ENCODE results near the gene PLEKHG2. TPM values are rescaled to one million over a fixed set of nuclear protein-coding genes. Genes with fewer than 3 reads are reported as not detected.
A peak's percentile ranks its signal among the peaks of the same experiment; 100 is the strongest.

PLEKHG2 gene, protein sequence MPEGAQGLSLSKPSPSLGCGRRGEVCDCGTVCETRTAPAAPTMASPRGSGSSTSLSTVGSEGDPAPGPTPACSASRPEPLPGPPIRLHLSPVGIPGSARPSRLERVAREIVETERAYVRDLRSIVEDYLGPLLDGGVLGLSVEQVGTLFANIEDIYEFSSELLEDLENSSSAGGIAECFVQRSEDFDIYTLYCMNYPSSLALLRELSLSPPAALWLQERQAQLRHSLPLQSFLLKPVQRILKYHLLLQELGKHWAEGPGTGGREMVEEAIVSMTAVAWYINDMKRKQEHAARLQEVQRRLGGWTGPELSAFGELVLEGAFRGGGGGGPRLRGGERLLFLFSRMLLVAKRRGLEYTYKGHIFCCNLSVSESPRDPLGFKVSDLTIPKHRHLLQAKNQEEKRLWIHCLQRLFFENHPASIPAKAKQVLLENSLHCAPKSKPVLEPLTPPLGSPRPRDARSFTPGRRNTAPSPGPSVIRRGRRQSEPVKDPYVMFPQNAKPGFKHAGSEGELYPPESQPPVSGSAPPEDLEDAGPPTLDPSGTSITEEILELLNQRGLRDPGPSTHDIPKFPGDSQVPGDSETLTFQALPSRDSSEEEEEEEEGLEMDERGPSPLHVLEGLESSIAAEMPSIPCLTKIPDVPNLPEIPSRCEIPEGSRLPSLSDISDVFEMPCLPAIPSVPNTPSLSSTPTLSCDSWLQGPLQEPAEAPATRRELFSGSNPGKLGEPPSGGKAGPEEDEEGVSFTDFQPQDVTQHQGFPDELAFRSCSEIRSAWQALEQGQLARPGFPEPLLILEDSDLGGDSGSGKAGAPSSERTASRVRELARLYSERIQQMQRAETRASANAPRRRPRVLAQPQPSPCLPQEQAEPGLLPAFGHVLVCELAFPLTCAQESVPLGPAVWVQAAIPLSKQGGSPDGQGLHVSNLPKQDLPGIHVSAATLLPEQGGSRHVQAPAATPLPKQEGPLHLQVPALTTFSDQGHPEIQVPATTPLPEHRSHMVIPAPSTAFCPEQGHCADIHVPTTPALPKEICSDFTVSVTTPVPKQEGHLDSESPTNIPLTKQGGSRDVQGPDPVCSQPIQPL (N-terminal part only)
- total RNA-seq (2021) (62.3 to 72.0 TPM (median 63.6 TPM) in 3 replicates), Bru-seq, nascent RNA (percentile 64 among the genes with signal in this experiment)
- long read RNA-seq, experiment 1, partial matches to known transcripts: 6 of 12 reads
- long read RNA-seq, experiment 1, other reads (novel, unspliced or antisense): 6 of 12 reads
- long read RNA-seq, experiment 2, partial matches to known transcripts: 11 of 29 reads
- long read RNA-seq, experiment 2, other reads (novel, unspliced or antisense): 17 of 29 reads
- long read RNA-seq, experiment 3: 0 reads

DNA sequence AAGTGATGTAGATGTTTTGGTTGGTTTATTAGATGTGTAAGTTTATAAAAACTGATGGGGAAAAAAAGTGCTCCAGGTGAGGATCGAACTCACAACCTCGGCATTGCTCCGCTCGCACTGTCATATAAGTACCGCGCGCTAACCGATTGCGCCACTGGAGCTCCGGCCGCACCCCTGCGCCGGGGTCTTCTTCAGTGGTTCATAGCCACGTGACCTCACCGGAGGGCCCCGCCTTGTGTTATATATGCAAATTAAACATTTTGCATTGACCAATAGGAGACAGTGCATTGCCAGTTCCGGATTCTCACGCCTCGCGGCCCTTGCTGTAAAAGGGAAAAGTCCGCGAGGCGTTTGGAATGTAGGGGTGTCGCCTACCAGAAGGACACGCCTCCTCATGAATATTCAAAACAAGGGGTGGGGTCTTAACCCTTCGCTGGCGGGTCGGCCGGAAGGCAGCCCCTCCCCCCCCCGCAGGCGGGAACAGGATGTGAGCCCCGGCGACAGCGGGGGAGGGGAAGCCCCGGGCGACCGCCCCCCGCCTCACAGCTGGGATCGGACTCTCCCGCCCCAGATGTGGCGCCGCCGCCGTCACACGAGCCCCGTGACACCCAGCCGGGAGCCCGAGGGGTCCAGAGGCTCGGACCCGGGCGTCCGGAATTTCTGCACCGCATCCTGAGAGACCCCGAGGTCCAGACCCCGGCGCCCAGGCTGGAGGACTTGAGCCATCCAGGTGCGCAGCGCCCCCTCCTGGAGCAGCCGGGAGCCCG lies at the start of gene PLEKHG2:
TSS of gene PLEKHG2 (plus strand) at position 570 of the 767 bp plus-strand sequence. CDS start 1,418 bp downstream, outside the sequence.
- peaks cover 9% of the 10 kb centered on the region for H3K36me3 Mint-ChIP-seq
- ChIA-PET CTCF (interaction anchor here (0.6 to 2.3 kb wide), 11 partner anchors 11 to 120 kb away, joined by 3 to 43 read pairs (median 4); partner anchors contain the start of genes EID2B, MED29, PAF1 and RPS16), POLR2A (interaction anchor here (0.5 to 2.3 kb wide), 6 partner anchors 9 to 80 kb away, joined by 5 to 11 read pairs (median 7); partner anchors contain the start of genes MED29, PAF1 and RPS16)
- no peaks in the 10 kb centered on the region for H3K9me3 Mint-ChIP-seq
- peak within 1 kb of the TSS; percentile 99 for H3K4me3 Mint-ChIP-seq
- H3K4me1 Mint-ChIP-seq: peaks cover 47% of the 10 kb centered on the region
- H3K27me3 Mint-ChIP-seq (ENCODE audit: low read depth): no peaks in the 10 kb centered on the region
- DNase-seq (ENCODE audit: low spot score): peak; percentile 98
- peak; percentile 64 for ATAC-seq
- H3K27ac Mint-ChIP-seq: peak within 1 kb of the TSS; percentile 84
- TF ChIP-seq NFATC4 (CRISPR knock-in tag; IDR thresholded peaks at IDR 0.05): no peak
- TF ChIP-seq, protein P1, sequence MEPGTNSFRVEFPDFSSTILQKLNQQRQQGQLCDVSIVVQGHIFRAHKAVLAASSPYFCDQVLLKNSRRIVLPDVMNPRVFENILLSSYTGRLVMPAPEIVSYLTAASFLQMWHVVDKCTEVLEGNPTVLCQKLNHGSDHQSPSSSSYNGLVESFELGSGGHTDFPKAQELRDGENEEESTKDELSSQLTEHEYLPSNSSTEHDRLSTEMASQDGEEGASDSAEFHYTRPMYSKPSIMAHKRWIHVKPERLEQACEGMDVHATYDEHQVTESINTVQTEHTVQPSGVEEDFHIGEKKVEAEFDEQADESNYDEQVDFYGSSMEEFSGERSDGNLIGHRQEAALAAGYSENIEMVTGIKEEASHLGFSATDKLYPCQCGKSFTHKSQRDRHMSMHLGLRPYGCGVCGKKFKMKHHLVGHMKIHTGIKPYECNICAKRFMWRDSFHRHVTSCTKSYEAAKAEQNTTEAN (CRISPR knock-in tag; IDR thresholded peaks at IDR 0.05): no peak
- TF ChIP-seq SMAD4 (CRISPR knock-in tag; IDR thresholded peaks at IDR 0.05): 0 out of 2 replicates have a peak, but pooled peaks have one; percentile 17
- TF ChIP-seq CREB1 (CRISPR knock-in tag; IDR thresholded peaks at IDR 0.05): 0 out of 2 replicates have a peak, but pooled peaks have one; percentile 22
- TF ChIP-seq, protein P2, sequence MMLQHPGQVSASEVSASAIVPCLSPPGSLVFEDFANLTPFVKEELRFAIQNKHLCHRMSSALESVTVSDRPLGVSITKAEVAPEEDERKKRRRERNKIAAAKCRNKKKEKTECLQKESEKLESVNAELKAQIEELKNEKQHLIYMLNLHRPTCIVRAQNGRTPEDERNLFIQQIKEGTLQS (CRISPR knock-in tag; conservative IDR thresholded peaks at IDR 0.05): no peak
- no peak; the same call in 1 of the 2 replicates for TF ChIP-seq NFYB (CRISPR knock-in tag; conservative IDR thresholded peaks at IDR 0.05; ENCODE audit: low read depth)
- TF ChIP-seq, protein P3, sequence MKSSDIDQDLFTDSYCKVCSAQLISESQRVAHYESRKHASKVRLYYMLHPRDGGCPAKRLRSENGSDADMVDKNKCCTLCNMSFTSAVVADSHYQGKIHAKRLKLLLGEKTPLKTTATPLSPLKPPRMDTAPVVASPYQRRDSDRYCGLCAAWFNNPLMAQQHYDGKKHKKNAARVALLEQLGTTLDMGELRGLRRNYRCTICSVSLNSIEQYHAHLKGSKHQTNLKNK (CRISPR knock-in tag; IDR thresholded peaks at IDR 0.05): no peak
- TF ChIP-seq MXD4 (CRISPR knock-in tag; IDR thresholded peaks at IDR 0.05; ENCODE audit: borderline replicate concordance): no peak
- no peak for TF ChIP-seq ZNF671 (CRISPR knock-in tag; IDR thresholded peaks at IDR 0.05)
- no peak for TF ChIP-seq ATF1 (CRISPR knock-in tag; IDR thresholded peaks at IDR 0.05)
- TF ChIP-seq IRF2 (CRISPR knock-in tag; IDR thresholded peaks at IDR 0.05; ENCODE audit: borderline replicate concordance, low read depth): no peak
- TF ChIP-seq ELF4 (CRISPR knock-in tag; IDR thresholded peaks at IDR 0.05; ENCODE audit: low read depth): no peak
- TF ChIP-seq, protein P4, sequence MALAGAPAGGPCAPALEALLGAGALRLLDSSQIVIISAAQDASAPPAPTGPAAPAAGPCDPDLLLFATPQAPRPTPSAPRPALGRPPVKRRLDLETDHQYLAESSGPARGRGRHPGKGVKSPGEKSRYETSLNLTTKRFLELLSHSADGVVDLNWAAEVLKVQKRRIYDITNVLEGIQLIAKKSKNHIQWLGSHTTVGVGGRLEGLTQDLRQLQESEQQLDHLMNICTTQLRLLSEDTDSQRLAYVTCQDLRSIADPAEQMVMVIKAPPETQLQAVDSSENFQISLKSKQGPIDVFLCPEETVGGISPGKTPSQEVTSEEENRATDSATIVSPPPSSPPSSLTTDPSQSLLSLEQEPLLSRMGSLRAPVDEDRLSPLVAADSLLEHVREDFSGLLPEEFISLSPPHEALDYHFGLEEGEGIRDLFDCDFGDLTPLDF (CRISPR knock-in tag; IDR thresholded peaks at IDR 0.05): 0 out of 2 replicates have a peak, but pooled peaks have one; percentile 67
- TF ChIP-seq ZNF263 (CRISPR knock-in tag; IDR thresholded peaks at IDR 0.05; ENCODE audit: low read depth): no peak
- no peak for TF ChIP-seq RELA (CRISPR knock-in tag; IDR thresholded peaks at IDR 0.05; ENCODE audit: borderline replicate concordance)
- TF ChIP-seq, protein P5, sequence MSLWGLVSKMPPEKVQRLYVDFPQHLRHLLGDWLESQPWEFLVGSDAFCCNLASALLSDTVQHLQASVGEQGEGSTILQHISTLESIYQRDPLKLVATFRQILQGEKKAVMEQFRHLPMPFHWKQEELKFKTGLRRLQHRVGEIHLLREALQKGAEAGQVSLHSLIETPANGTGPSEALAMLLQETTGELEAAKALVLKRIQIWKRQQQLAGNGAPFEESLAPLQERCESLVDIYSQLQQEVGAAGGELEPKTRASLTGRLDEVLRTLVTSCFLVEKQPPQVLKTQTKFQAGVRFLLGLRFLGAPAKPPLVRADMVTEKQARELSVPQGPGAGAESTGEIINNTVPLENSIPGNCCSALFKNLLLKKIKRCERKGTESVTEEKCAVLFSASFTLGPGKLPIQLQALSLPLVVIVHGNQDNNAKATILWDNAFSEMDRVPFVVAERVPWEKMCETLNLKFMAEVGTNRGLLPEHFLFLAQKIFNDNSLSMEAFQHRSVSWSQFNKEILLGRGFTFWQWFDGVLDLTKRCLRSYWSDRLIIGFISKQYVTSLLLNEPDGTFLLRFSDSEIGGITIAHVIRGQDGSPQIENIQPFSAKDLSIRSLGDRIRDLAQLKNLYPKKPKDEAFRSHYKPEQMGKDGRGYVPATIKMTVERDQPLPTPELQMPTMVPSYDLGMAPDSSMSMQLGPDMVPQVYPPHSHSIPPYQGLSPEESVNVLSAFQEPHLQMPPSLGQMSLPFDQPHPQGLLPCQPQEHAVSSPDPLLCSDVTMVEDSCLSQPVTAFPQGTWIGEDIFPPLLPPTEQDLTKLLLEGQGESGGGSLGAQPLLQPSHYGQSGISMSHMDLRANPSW (CRISPR knock-in tag; conservative IDR thresholded peaks at IDR 0.05; ENCODE audit: low read depth): no peak
- 0 out of 2 replicates have a peak, but pooled peaks have one; percentile 42 for TF ChIP-seq MYBL2 (CRISPR knock-in tag; IDR thresholded peaks at IDR 0.05)
- no peak for TF ChIP-seq ETV6 (CRISPR knock-in tag; IDR thresholded peaks at IDR 0.05)
- TF ChIP-seq, protein P6, sequence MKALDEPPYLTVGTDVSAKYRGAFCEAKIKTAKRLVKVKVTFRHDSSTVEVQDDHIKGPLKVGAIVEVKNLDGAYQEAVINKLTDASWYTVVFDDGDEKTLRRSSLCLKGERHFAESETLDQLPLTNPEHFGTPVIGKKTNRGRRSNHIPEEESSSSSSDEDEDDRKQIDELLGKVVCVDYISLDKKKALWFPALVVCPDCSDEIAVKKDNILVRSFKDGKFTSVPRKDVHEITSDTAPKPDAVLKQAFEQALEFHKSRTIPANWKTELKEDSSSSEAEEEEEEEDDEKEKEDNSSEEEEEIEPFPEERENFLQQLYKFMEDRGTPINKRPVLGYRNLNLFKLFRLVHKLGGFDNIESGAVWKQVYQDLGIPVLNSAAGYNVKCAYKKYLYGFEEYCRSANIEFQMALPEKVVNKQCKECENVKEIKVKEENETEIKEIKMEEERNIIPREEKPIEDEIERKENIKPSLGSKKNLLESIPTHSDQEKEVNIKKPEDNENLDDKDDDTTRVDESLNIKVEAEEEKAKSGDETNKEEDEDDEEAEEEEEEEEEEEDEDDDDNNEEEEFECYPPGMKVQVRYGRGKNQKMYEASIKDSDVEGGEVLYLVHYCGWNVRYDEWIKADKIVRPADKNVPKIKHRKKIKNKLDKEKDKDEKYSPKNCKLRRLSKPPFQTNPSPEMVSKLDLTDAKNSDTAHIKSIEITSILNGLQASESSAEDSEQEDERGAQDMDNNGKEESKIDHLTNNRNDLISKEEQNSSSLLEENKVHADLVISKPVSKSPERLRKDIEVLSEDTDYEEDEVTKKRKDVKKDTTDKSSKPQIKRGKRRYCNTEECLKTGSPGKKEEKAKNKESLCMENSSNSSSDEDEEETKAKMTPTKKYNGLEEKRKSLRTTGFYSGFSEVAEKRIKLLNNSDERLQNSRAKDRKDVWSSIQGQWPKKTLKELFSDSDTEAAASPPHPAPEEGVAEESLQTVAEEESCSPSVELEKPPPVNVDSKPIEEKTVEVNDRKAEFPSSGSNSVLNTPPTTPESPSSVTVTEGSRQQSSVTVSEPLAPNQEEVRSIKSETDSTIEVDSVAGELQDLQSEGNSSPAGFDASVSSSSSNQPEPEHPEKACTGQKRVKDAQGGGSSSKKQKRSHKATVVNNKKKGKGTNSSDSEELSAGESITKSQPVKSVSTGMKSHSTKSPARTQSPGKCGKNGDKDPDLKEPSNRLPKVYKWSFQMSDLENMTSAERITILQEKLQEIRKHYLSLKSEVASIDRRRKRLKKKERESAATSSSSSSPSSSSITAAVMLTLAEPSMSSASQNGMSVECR (CRISPR knock-in tag; IDR thresholded peaks at IDR 0.05; ENCODE audit: borderline replicate concordance): peak; percentile 30; the same call in 1 of the 2 replicates
- TF ChIP-seq NR3C1 (CRISPR knock-in tag; conservative IDR thresholded peaks at IDR 0.05; ENCODE audit: low read depth): no peak

All from WTC11 (cell line).